Heart left ventricle (tissue), 16 donors: ENCODE measurements around the gene CCNY. TPM values are rescaled to one million over a fixed set of nuclear protein-coding genes. Genes with fewer than 3 reads are reported as not detected.
A peak's percentile ranks its signal among the peaks of the same experiment; 100 is the strongest.

Experiments
- ATAC-seq, 4 donors: fragments of 200-7000 bp; cut with Tn5 transposase; one replicate each; pipeline ENCODE4 v1.9.1; 2020 to 2022; ENCODE audit warnings: moderate library complexity in 4 of 4, mild to moderate bottlenecking in 3 of 4, moderate number of reproducible peaks in 1 of 4
- DNase-seq, 5 donors: peaks; one replicate each; pipeline ENCODE4 v3.0.0-alpha.2; 2020
- H3K27ac ChIP-seq, 12 donors: fragments of 200-600 bp; sonication (generic) in 4 of 12; one replicate each; pipeline versions ENCODE4 v1.5.0 to v1.8.0; 2016 to 2022; ENCODE audit warnings: mild to moderate bottlenecking in 2 of 12
- H3K27me3 ChIP-seq, 9 donors: fragments of 200-600 bp; sonication (generic) in 2 of 9; one replicate each; pipeline versions ENCODE4 v1.5.1 to v1.8.0; 2016 to 2022; ENCODE audit warnings: mild to moderate bottlenecking in 3 of 9
- H3K36me3 ChIP-seq, 9 donors: fragments of 200-600 bp; sonication (generic) in 2 of 9; one replicate each; pipeline versions ENCODE4 v1.5.0 to v1.8.0; 2018 to 2022; ENCODE audit warnings: mild to moderate bottlenecking in 2 of 9
- H3K4me1 ChIP-seq, 12 donors: fragments of 200-600 bp; sonication (generic) in 4 of 12; one replicate each; pipeline versions ENCODE4 v1.5.0 to v1.8.0; 2016 to 2022; ENCODE audit warnings: mild to moderate bottlenecking in 3 of 12
- H3K4me3 ChIP-seq, 12 donors: fragments of 200-600 bp; sonication (generic) in 4 of 12; one replicate each; pipeline versions ENCODE4 v1.5.0 to v1.8.0; 2017 to 2022; ENCODE audit warnings: mild to moderate bottlenecking in 9 of 12, moderate library complexity in 4 of 12
- H3K9me3 ChIP-seq, 12 donors: fragments of 200-600 bp; sonication (generic) in 4 of 12; one replicate each; pipeline versions ENCODE4 v1.5.0 to v1.8.0; 2016 to 2022; ENCODE audit warnings: mild to moderate bottlenecking in 1 of 12
- CTCF ChIP-seq, 12 donors: fragments of 200-600 bp; sonication (generic) in 4 of 12; IDR thresholded peaks; one replicate each; pipeline versions ENCODE4 v1.5.0 to v1.8.0; 2018 to 2022; ENCODE audit warnings: antibody characterized with exemption in 12 of 12, mild to moderate bottlenecking in 5 of 12
- POLR2A ChIP-seq, 2 donors: fragments of 450-650 bp; IDR thresholded peaks; one replicate each; pipeline ENCODE4 v1.6.1; 2017; ENCODE audit warnings: antibody characterized with exemption in 2 of 2, mild to moderate bottlenecking in 2 of 2, moderate library complexity in 2 of 2
- WGBS, 4 donors: extraction: QIAGEN DNeasy Blood & Tissue Kit in 2 of 4; methylation state at CpG; one replicate each; pipeline versions ENCODE4 v1.1.5 to v1.1.7; 2013 to 2018; 5-methylcytosine and 5-hydroxymethylcytosine counted together
- intact Hi-C, 10 donors: fragments of 100-400 bp; cut with DNase I; formaldehyde crosslinking; loops; one replicate each; pipeline versions ENCODE4 v1.11.1 to v1.14.2; 2022
- polyA plus RNA-seq, 2 donors: library from polyadenylated mRNA; stranded (reverse); fragments of 200-250 nt; gene quantifications; one replicate each; pipeline ENCODE4 v1.2.3, GENCODE V29; 2013
- total RNA-seq, 9 donors: library from RNA; depleted of rRNA in 2 of 9; stranded (reverse); fragments of >200 nt in 2 of 9; fragmentation: NEBNext Ultra II Directional in 3 of 9; extraction: Animal tissue kit (Norgen Biotek cat#: 25700) in 3 of 9; gene quantifications; one replicate each; pipeline versions ENCODE4 v1.1.0 to v1.2.4, GENCODE V29; 2016 to 2023
- donor health status: ischemic (EF 13 %, LVEDD 7.1; RV severe dilation, severe dysfunction).
- donor health status: healthy with polysubstance abuse.
- donor health status: DM: no; HTN: yes; CAD: no.
- donor health status: DM: no; HTN: no; CAD: no.
- donor health status: ischemic (EF 25% LVEDD 6.9; RV normal size, moderate dysfunction).
- donor health status: ischemic (EF 25% LVEDD 5.7; RV mildly dilated, moderate dysfunction).
- donor health status: healthy.
- donor health status: DM: yes; HTN: yes; CAD: no.
- donor health status: ischemic (EF 35%, LVEDD 5.7; RV mildly dilated, moderate dysfunction).
- donor health status: nonischemic (EF 11% LVEDD 7.7; RV severe dilation, severe dysfunction).
- donor health status: DM: yes; HTN: yes; CAD: no.
- donor health status: PGD.
- donor health status: ischemic (EF 29% LVEDD 5.4; RV normal size, mild dysfunction).
- donor health status: nonischemic (EF 23%, LVEDD 6.1; RV moderate dilation, normal function).

CCNY gene
- total and polyA plus RNA-seq, 11 donors = 26.4 to 106 (median 80.7) TPM

GRCh38 chr10:35592441-35592840 is 256.1 kb downstream of the CCNY start:
- H3K4me1 ChIP-seq = no peaks in the 10 kb centered on the region
- intact Hi-C loops = loop anchor here in 4 of 10 donors (10.0 kb wide), 2 partner anchors 348 to 478 kb away; no protein-coding TSS in a partner anchor
- peaks cover 0 to 5% (median 0%) of the 10 kb centered on the region in 12 donors for H3K9me3 ChIP-seq
- H3K27ac ChIP-seq = no peak overlapping the region
- ATAC-seq (no peak), DNase-seq (no peak)
- H3K27me3 ChIP-seq = peaks cover 0 to 5% (median 0%) of the 10 kb centered on the region in 9 donors
- H3K36me3 ChIP-seq = no peaks in the 10 kb centered on the region
- no peak for TF ChIP-seq CTCF (IDR thresholded peaks at IDR 0.05)
- H3K4me3 ChIP-seq = no peak overlapping the region
- WGBS, 4 donors = 94 to 99% (median 95%) methylated on average over 4 of the region's 4 CpGs

GRCh38 chr10:35594115-35595079 is 258.1 kb downstream of the CCNY start:
- 74 to 77% (median 75%) methylated on average over 14 of the region's 14 CpGs for WGBS, 4 donors
- ATAC-seq = no peak
- no peaks in the 10 kb centered on the region for H3K4me1 ChIP-seq
- no peak for DNase-seq
- no peak overlapping the region for H3K27ac ChIP-seq
- peaks cover 0 to 5% (median 0%) of the 10 kb centered on the region in 12 donors for H3K9me3 ChIP-seq
- no peaks in the 10 kb centered on the region for H3K36me3 ChIP-seq
- no peak overlapping the region for H3K4me3 ChIP-seq
- intact Hi-C loops = loop anchor here in 7 of 10 donors (5.0 to 10.0 kb wide), 4 partner anchors 350 to 480 kb away; no protein-coding TSS in a partner anchor
- TF ChIP-seq CTCF (IDR thresholded peaks at IDR 0.05) (no peak), POLR2A (IDR thresholded peaks at IDR 0.05) (no peak)
- peaks cover 0 to 5% (median 0%) of the 10 kb centered on the region in 9 donors for H3K27me3 ChIP-seq

GRCh38 chr10:35595106-35595505 is 258.8 kb downstream of the CCNY start:
- peaks cover 0 to 5% (median 0%) of the 10 kb centered on the region in 9 donors for H3K27me3 ChIP-seq
- WGBS, 4 donors = 46 to 56% (median 50%) methylated on average over 3 of the region's 3 CpGs
- DNase-seq (no peak), ATAC-seq (no peak)
- H3K4me1 ChIP-seq = no peaks in the 10 kb centered on the region
- H3K4me3 ChIP-seq = no peak overlapping the region
- intact Hi-C loops = loop anchor here in 7 of 10 donors (5.0 to 10.0 kb wide), 4 partner anchors 350 to 480 kb away; no protein-coding TSS in a partner anchor
- H3K9me3 ChIP-seq = peaks cover 0 to 5% (median 0%) of the 10 kb centered on the region in 12 donors
- H3K36me3 ChIP-seq = no peaks in the 10 kb centered on the region
- TF ChIP-seq POLR2A (IDR thresholded peaks at IDR 0.05) (no peak), CTCF (IDR thresholded peaks at IDR 0.05) (no peak)
- no peak overlapping the region for H3K27ac ChIP-seq

- TF ChIP-seq POLR2A (IDR thresholded peaks at IDR 0.05) = no peak
- peak; percentile 18 to 61 (median 41) for TF ChIP-seq CTCF (IDR thresholded peaks at IDR 0.05)
- Histone ChIP-seq H3K27ac (no peak overlapping the region), H3K4me1 (no peaks in the 10 kb centered on the region), H3K9me3 (peaks cover 0 to 4% (median 0%) of the 10 kb centered on the region in 12 donors), H3K4me3 (no peak overlapping the region), H3K36me3 (no peaks in the 10 kb centered on the region), H3K27me3 (peaks cover 0 to 4% (median 0%) of the 10 kb centered on the region in 9 donors)
- DNase-seq (no peak), ATAC-seq (no peak)
- WGBS, 4 donors = 38 to 48% (median 41%) methylated on average over 6 of the region's 6 CpGs
- intact Hi-C loops = loop anchor here in 8 of 10 donors (2.0 to 10.0 kb wide), 5 partner anchors 354 to 484 kb away; no protein-coding TSS in a partner anchor
Observed at GRCh38 chr10:35598379-35598778, 262.1 kb downstream of the CCNY start.
